Hematopoietic multipotent progenitor cell treated with erythropoietin and hydrocortisone succinate and interleukin-3 and kit ligand, for 15 days (in vitro differentiated cells): Measurements from ENCODE around the gene IRF2BP2.
"Not testable (repeated sequence)": the region's sequence is repeated elsewhere in the genome, so short reads cannot be mapped to it uniquely, and the experiment has no call there.

ENCODE experiments used
- DNase-seq: peaks from one replicate; pipeline ENCODE4 v3.0.0-alpha.2; 2015; ENCODE audit warnings: low spot score

IRF2BP2 gene

DNA sequence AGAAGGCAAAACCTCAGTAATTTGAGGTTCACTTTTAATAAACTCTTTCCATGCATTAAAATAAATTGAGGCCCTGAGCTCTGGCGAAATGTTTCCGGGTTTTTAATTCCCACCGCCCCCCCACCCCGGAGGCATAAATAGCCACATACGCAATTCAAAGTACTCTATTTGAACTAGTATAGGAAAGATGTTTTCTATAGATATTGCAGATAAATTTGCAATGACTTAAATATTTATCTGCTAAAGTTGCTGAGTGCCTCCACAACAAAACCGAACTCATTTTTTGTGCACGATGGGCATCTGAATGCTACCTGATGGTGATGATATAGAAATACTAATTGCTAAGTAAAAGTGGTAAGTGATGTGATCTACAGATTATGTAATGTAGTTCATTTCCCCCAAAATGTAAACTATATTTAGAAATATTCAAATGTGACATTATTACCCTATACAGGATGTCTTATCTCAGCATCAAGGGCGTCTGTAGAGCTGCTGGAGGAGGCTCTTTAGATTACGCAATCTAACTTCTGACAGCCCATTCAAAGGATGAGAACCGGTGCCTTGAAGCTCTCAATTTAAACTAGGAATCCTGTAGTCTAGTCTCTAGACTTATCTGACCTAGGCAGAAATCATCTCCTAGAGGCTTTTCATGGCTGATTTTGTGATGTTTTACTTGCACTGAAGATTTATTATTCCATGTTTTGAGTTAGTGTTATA, 8.5 kb downstream of the IRF2BP2 start:
- peak; percentile 71 for DNase-seq

DNA sequence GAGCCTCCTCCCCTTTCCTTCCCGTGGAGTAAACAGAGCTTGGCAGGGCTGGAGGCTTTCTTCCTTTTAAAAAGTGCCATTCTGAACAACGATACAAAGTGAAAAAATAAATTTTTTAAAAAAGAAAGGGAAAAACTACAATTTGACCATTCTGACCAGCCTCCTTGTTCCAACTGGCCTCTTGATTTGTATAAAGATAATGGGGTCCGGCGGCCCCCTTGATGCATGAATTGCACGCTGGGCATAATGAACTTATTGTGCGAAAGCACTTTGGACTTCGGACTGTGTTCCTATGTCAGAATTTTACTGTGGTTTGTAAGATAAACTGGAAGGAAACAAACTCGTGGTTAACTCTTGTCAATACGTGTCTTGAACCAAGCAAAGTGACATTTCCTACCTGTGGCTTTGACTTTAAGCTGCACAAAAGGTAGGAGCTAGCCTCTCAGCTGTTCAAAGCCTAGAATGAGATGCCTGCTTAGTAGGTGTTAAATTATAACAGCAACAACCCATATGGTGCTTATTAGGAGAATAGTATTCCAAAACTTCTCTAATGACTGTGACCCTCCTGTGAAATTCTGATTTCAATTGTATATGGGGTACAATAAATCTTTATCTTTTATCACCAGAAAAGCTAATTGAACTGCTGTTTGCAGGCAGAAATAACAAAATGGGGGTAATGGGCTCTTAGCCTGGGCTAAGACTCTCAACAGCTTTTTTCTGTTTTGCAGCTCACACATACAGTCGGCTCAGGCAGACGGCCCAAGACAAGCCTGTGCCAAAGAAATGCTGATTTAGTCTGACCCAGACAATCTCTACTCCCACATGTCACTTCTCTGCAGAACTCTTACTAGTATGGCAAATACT, 9.3 kb downstream of the IRF2BP2 start:
- peak; percentile 56 for DNase-seq

GRCh38 chr1:234599617-234600417, 10.2 kb downstream of the IRF2BP2 start:
- DNase-seq, result peak; percentile 82

DNA sequence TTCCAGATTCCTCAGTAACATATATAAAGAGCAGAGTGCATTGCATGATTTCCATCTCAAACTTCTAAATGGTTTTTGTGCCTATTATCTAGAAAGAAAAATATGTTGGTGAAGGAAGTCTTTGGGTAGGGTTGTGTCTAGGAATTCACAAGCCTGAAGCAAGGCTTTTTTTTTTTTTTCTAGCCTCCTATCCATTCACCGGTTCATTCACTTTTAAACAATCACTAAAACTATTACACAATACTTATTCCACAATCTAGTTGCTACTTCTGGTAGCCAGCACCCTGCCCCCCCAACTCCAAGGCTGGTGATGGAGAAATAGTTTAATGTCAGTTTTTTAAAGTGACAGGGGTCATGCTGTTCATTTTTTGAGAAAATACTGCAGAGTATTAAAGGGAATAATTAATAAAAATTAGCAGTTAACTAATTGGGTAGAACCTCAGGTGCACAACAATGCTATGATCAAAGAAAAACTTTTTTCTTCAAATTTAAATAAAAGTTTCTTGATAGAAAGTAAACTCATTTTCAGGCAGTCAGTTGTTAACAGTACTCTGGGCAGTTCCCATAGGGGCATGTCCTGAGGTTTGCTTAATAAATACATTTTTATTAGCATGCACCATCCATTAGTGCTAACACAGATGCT, 10.9 kb downstream of the IRF2BP2 start:
- DNase-seq, result no peak

DNA sequence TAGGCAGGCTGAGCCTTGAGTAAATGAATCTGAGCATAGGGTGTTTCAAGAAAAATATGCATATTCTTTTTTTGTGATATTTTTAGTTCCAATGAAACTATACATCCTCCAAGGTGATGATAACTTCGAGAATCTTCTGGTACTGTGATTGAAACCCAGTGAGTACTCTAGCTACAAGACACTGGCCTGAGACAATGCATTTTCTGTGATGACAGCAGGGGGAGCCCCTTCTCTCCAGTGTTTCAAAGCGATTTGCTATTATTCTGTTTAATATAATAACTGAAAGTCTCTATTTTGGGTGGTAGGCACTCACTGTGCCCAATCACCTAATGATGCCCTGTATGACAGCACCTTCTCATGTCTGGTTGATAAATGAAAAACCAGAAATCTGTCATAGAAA, 12.1 kb downstream of the IRF2BP2 start:
- peak; percentile 72 for DNase-seq

DNA sequence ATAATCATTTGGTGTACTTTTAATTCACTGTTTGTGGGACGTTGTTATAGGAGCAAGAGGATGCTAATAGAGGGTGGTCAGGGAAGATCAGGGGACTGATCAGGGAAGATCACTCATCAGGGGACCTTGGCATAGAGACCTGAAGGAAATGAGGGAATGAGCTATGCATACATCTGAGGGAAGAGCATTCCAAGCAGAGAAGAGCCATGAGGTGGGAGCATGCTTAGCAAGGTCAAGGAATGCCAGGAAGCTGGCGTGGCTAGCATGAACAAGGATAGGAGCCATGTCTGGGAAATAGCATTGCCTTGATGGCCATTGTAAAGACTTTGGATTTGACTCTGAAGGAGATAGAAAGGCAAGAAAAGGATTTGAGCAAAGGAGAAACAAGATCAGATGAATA, 14.1 kb downstream of the IRF2BP2 start:
- no peak for DNase-seq

- not testable (repeated sequence) for DNase-seq
Observed at GRCh38 chr1:234594575-234594974, 15.4 kb downstream of the IRF2BP2 start.

DNA sequence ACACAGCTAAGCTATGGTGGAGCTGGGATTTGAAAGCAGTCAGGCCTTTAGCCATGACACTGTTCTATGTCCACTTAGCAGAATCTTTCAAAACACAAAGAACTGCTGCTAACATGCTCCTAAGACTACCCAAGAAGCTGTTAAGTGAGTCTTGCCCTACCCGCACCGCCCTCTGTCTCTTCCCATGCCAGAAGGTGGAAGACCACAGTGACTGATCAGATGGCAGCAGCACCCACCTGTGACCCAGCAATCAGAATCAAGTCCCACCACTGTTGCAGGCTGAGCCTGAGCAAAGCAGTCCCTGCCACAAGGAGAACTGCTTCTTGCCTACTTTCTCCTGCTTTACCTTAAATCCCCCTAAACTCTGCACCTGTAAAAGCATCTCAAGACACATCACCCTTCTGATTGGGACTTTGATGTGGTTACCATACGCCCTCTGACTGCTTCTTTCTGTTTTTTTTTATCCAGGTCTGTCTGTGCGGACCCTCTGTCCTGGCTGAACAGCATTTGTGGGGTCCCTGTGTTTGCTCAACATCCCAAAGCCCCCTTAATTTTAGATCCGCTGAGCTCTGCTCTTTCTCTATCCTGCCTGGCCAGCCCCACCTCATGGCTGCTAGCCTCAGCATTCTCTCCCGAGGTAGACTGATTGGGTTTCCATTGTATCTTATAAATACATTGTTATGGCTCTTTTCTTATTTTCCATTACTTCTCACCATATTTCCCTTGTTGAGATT, 16.0 kb downstream of the IRF2BP2 start:
- DNase-seq, result no peak

DNA sequence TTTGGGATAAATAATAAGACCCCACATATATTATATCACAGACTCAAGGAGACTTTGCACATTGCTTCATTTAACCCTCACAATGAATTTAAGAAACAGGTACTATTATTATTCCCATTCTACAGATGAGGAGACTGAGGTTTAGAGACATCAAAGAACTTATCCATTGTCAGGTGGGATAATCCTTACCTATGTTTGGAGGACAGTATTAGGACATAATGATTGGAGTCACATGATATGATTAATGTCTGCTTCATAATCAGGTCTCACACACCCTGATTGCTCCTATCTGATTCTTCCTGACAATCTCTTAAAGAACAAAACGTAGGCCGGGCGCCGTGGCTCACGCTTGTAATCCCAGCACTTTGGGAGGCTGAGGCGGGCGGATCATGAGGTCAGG, 16.9 kb downstream of the IRF2BP2 start:
- DNase-seq, result no peak

- no peak for DNase-seq
Observed at GRCh38 chr1:234592240-234592639, 17.7 kb downstream of the IRF2BP2 start.

GRCh38 chr1:234591131-234591530, 18.8 kb downstream of the IRF2BP2 start:
- no peak for DNase-seq

GRCh38 chr1:234589854-234590620, 19.9 kb downstream of the IRF2BP2 start:
- no peak for DNase-seq

DNA sequence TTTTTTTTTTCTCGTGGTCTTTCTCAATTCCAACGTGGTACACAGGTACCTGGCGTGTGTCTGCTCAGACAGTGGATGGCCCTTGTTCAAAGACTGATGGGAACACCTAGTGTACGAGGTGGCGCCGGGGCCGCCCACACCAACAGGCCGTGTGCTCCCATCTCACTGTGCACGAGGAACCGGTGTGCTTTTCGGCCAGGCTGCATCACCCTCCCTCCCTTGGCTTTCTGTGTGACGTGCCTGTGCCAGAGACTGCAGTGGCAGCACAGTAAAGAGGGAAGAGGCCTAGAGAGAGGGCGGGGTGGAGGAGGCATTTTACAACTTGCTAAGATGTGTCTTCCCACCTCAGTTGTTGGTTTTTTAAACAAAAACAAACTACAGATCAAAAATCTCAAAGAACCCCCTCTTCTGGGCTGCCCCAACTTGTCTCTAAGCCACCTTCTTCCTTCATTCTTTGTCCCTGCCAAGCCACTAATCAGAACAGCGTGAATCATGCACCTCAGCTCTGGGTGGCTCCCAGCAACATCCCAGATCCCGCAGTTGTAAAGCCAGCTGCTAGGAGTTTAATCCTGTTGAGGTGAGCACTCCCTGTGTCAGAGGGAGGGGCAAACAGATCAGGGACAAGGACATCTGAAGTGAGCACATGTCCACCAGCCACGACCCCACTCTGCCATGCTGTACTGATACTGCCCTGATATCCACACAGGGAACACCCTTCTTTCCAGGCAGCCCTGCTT, 20.7 kb downstream of the IRF2BP2 start:
- no peak for DNase-seq

- no peak for DNase-seq
Observed at GRCh38 chr1:234588386-234588785, 21.6 kb downstream of the IRF2BP2 start.

GRCh38 chr1:234586892-234587485, 23.0 kb downstream of the IRF2BP2 start:
- no peak for DNase-seq

DNA sequence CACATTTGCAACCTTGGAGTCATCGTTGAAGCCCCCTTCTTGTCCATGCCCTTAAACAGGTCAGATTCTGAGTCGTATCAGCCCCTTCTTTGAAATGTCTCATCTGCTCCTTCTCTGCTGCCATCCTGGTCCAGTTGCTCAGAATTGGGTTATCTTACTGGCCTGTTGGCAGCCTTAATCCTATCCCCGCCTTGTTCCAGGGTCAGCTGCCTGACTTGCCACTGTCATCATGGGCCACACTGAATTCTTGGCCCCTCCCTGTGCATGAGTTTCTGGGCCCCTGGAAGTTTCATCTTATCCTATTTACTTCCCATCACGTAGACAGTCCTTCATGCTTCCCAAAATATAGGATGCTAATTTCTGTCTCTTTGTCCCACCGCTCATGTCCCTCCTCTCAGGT, 23.7 kb downstream of the IRF2BP2 start:
- DNase-seq, result peak; percentile 56

DNA sequence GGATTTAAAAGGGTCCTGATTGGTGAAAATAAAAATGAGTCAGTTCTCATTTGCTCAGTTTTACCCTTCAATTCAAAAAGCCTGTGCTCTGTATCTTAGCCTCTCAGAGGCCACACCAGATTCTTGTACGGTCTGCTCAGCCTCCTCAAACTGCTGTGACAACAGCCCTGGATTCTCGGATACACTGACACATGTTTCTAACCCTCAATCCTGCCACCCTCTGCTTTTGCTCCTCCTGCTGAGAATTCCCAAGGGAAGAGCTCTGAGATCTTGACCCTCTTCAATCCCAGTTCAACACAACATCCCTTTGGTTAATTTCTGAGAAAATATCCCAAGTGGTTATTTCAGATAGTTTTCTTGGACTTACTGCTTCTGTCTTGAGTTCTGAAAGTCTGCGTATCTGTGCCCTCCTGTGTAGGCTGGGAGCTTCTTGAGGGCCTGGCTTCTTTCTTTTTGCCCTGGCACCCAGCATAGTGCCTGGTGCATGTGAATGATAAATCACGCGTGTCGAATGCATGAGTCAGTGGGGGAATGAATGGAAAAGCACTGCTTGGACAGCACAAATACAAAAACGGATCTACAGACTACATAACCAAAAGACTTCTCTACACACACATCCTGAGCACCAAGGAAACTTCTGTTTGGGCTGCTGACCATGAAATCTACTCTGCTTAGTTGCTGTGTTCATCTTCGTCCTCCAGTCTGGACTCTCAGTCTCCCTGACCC, 24.5 kb downstream of the IRF2BP2 start:
- DNase-seq, result peak; percentile 48

GRCh38 chr1:234584926-234585325, 25.1 kb downstream of the IRF2BP2 start:
- peak; percentile 43 for DNase-seq

- DNase-seq, result peak; percentile 12
Observed at GRCh38 chr1:234584420-234584805, 25.6 kb downstream of the IRF2BP2 start.
